ENCODE data around the gene SHISA8. TPM values are rescaled to one million over a fixed set of nuclear protein-coding genes. Genes with fewer than 3 reads are reported as not detected.

Gene SHISA8
- total RNA-seq, 3 donors from 2014 or later = not detected

GRCh38 chr22:41862160-41862529, 52.7 kb downstream of the SHISA8 start:
- Histone ChIP-seq H3K4me1 (ENCODE audit: low read depth) (peaks cover 21% of the 10 kb centered on the region), H3K9me3 (no peaks in the 10 kb centered on the region), H3K36me3 (ENCODE audit: low read depth) (no peaks in the 10 kb centered on the region), H3K4me3 (no peak overlapping the region)
- DNase-seq (no peak), ATAC-seq (peak; percentile 43)
- no peak for TF ChIP-seq CTCF (IDR thresholded peaks at IDR 0.05)
- intact Hi-C loops (cut with DNase I, micrococcal nuclease) = no loop called here

Small RNA genes lying within 50 kb of the gene (microRNA-seq; reads per million reads assigned to microRNA genes)
- 58.9 reads per million, percentile 56 among the genes with 10 or more reads in this experiment for gene MIR33A

Other genes starting within 250 kb of the SHISA8 start
- 10 to 100 TPM; 92.4 to 98.1 (median 97.9) TPM for gene SNU13, start 226.2 kb downstream of the SHISA8 start, total RNA-seq
- 1 to 10 TPM; 1.4 to 6.4 (median 1.8) TPM for gene MEI1, start 215.6 kb downstream of the SHISA8 start, total RNA-seq
- gene CCDC134, start 114.4 kb downstream of the SHISA8 start, total RNA-seq = 10 to 100 TPM in 2 of 3 donors, 1 to 10 TPM in 1; 9.2 to 11.6 (median 10.0) TPM
- gene SREBF2, start 82.0 kb downstream of the SHISA8 start, total RNA-seq = 100 to 1,000 TPM; 139 to 254 (median 169) TPM
- gene TNFRSF13C, start 11.7 kb upstream of the SHISA8 start, total RNA-seq = under 1 TPM; 0.22 to 0.94 (median 0.55) TPM
- 10 to 100 TPM in 1 of 3 donors, 1 to 10 TPM in 2; 3.2 to 18.8 (median 7.5) TPM for gene CENPM, start 32.1 kb upstream of the SHISA8 start, total RNA-seq
- 1 to 10 TPM in 1 of 3 donors, under 1 TPM in 2; 0.23 to 1.6 (median 0.41) TPM for gene SEPTIN3, start 54.4 kb upstream of the SHISA8 start, total RNA-seq
- gene WBP2NL, start 83.7 kb upstream of the SHISA8 start, total RNA-seq = 1 to 10 TPM in 2 of 3 donors, under 1 TPM in 1; 0.63 to 3.7 (median 1.8) TPM
- 10 to 100 TPM; 24.3 to 35.8 (median 35.4) TPM for gene NAGA, start 155.7 kb upstream of the SHISA8 start, total RNA-seq
- 10 to 100 TPM; 13.0 to 15.7 (median 13.5) TPM for gene PHETA2, start 159.2 kb upstream of the SHISA8 start, total RNA-seq
- 100 to 1,000 TPM in 2 of 3 donors, 10 to 100 TPM in 1; 79.7 to 118 (median 102) TPM for gene SMDT1, start 164.6 kb upstream of the SHISA8 start, total RNA-seq
- gene NDUFA6, start 175.7 kb upstream of the SHISA8 start, total RNA-seq = 100 to 1,000 TPM in 2 of 3 donors, 10 to 100 TPM in 1; 85.3 to 106 (median 105) TPM
- gene CYP2D6, start 215.7 kb upstream of the SHISA8 start, total RNA-seq = 10 to 100 TPM in 1 of 3 donors, 1 to 10 TPM in 2; 3.8 to 10.0 (median 4.7) TPM

Data from mucosa of descending colon (tissue), 3 donors.